ENCODE data around the gene ANKK1.

Gene ANKK1

GRCh38 chr11:113417428-113417827, 29.8 kb downstream of the ANKK1 start:
- H3K27me3 ChIP-seq (ENCODE audit: insufficient read depth, insufficient read length) = no peaks in the 10 kb centered on the region
- H3K4me3 ChIP-seq (ENCODE audit: insufficient read length, low read depth) = no peak overlapping the region
- no peaks in the 10 kb centered on the region for H3K4me1 ChIP-seq (ENCODE audit: insufficient read depth, insufficient read length)
- H3K9me3 ChIP-seq (ENCODE audit: insufficient read depth, low read length) = no peaks in the 10 kb centered on the region
- TF ChIP-seq ZNF274 (IDR thresholded peaks at IDR 0.05; ENCODE audit: low read depth, low read length) = no peak
- no peaks in the 10 kb centered on the region for H3K36me3 ChIP-seq (ENCODE audit: insufficient read depth, insufficient read length, low read length)
- no peak for DNase-seq (ENCODE audit: low read depth, low spot score)
- H3K9ac ChIP-seq (ENCODE audit: insufficient read length, low read depth) = no peak overlapping the region

DNA sequence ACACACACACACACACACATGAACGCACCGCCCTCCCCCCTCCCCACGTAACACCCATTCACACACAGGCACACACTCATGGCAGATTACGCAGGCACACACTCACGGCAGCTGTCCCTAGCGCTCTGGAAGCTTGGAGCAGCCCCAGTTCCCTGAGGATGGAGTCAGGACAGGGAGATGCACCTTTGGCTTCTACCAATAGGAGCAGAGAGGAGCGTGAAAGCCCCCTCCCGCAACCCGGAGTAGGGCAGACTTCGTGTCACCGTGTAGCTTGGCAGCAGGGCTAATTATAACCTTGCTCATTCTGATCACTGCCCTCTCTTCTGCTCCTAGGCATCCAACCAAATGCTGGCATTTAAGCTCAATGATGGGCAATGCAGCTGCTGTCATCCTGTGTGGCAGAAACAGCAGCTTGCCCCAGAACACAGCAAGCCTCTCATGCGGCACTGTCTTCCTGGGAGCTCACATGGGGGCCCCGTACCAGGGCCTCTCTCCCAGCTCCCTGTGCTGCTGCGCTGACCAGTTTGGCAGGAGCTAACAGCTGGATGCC, 31.9 kb downstream of the ANKK1 start:
- H3K36me3 ChIP-seq (ENCODE audit: insufficient read depth, insufficient read length, low read length) = no peaks in the 10 kb centered on the region
- DNase-seq (ENCODE audit: low read depth, low spot score) = no peak
- H3K9me3 ChIP-seq (ENCODE audit: insufficient read depth, low read length) = no peaks in the 10 kb centered on the region
- TF ChIP-seq ZNF274 (IDR thresholded peaks at IDR 0.05; ENCODE audit: low read depth, low read length) (no peak), YY1 (IDR thresholded peaks at IDR 0.05; ENCODE audit: insufficient read depth, insufficient read length) (no peak), SUZ12 (IDR thresholded peaks at IDR 0.05; ENCODE audit: extremely low read depth, insufficient read depth, insufficient read length) (no peak)
- no peak overlapping the region for H3K9ac ChIP-seq (ENCODE audit: insufficient read length, low read depth)
- H3K4me1 ChIP-seq (ENCODE audit: insufficient read depth, insufficient read length) = no peaks in the 10 kb centered on the region
- H3K27me3 ChIP-seq (ENCODE audit: insufficient read depth, insufficient read length) = no peaks in the 10 kb centered on the region
- no peak overlapping the region for H3K4me3 ChIP-seq (ENCODE audit: insufficient read length, low read depth)

DNA sequence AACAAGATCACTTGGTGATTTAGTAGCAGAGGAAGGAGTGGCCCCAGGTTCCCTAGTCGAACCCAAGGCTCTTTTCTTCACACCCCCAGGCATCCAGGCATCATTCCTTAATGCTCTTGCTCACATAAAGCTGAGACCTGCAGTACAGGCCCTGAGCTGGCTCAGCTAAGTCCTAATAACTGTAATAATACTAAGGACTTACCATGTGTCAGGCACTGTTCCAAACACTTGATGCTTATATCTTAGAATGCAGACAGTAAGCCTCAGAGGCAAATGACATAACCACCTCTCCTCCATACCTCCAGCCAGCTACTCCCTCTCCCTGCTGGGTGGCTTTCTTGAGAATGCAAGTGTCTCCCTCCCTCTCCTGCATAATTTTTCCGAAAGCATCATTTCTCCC, 33.2 kb downstream of the ANKK1 start:
- no peak for TF ChIP-seq SUZ12 (IDR thresholded peaks at IDR 0.05; ENCODE audit: extremely low read depth, insufficient read depth, insufficient read length)
- TF ChIP-seq YY1 (IDR thresholded peaks at IDR 0.05; ENCODE audit: insufficient read depth, insufficient read length) = no peak
- no peak for TF ChIP-seq ZNF274 (IDR thresholded peaks at IDR 0.05; ENCODE audit: low read depth, low read length)
- H3K36me3 ChIP-seq (ENCODE audit: insufficient read depth, insufficient read length, low read length) = no peaks in the 10 kb centered on the region
- H3K4me3 ChIP-seq (ENCODE audit: insufficient read length, low read depth) = no peak overlapping the region
- no peaks in the 10 kb centered on the region for H3K4me1 ChIP-seq (ENCODE audit: insufficient read depth, insufficient read length)
- H3K9ac ChIP-seq (ENCODE audit: insufficient read length, low read depth) = no peak overlapping the region
- no peak for DNase-seq (ENCODE audit: low read depth, low spot score)
- no peaks in the 10 kb centered on the region for H3K27me3 ChIP-seq (ENCODE audit: insufficient read depth, insufficient read length)
- H3K9me3 ChIP-seq (ENCODE audit: insufficient read depth, low read length) = no peaks in the 10 kb centered on the region

- Histone ChIP-seq H3K9me3 (ENCODE audit: insufficient read depth, low read length) (no peaks in the 10 kb centered on the region), H3K4me3 (ENCODE audit: insufficient read length, low read depth) (no peak overlapping the region), H3K4me1 (ENCODE audit: insufficient read depth, insufficient read length) (no peaks in the 10 kb centered on the region), H3K9ac (ENCODE audit: insufficient read length, low read depth) (no peak overlapping the region), H3K27me3 (ENCODE audit: insufficient read depth, insufficient read length) (no peaks in the 10 kb centered on the region), H3K36me3 (ENCODE audit: insufficient read depth, insufficient read length, low read length) (no peaks in the 10 kb centered on the region)
- TF ChIP-seq SUZ12 (IDR thresholded peaks at IDR 0.05; ENCODE audit: extremely low read depth, insufficient read depth, insufficient read length) = no peak
- no peak for TF ChIP-seq YY1 (IDR thresholded peaks at IDR 0.05; ENCODE audit: insufficient read depth, insufficient read length)
- no peak for TF ChIP-seq ZNF274 (IDR thresholded peaks at IDR 0.05; ENCODE audit: low read depth, low read length)
- DNase-seq (ENCODE audit: low read depth, low spot score) = no peak
Measured at GRCh38 chr11:113426686-113427085, 39.1 kb downstream of the ANKK1 start.

DNA sequence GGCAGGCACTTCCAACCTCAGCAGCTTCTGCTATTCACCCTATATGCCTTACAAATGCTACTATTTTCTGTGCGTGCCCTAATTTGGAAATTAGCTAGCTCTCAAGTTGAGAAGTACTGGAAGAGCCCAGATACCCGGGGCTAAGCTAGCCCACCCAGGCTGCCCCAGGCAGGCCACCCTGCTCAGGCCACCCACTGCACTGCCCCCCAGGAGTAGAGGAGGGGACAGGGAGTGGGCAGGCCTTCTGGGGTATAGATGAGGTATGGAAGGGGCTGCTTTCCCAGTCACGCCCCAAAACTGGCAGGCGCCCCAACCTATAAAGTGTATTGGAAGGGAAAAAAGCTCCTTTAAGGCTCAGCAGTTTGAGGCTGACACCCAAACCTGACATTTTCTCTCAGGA, 44.2 kb downstream of the ANKK1 start:
- DNase-seq (ENCODE audit: low read depth, low spot score) = no peak
- Histone ChIP-seq H3K9ac (ENCODE audit: insufficient read length, low read depth) (no peak overlapping the region), H3K9me3 (ENCODE audit: insufficient read depth, low read length) (no peaks in the 10 kb centered on the region), H3K36me3 (ENCODE audit: insufficient read depth, insufficient read length, low read length) (no peaks in the 10 kb centered on the region), H3K4me3 (ENCODE audit: insufficient read length, low read depth) (no peak overlapping the region), H3K27me3 (ENCODE audit: insufficient read depth, insufficient read length) (no peaks in the 10 kb centered on the region), H3K4me1 (ENCODE audit: insufficient read depth, insufficient read length) (peaks cover 2% of the 10 kb centered on the region)
- no peak for TF ChIP-seq ZNF274 (IDR thresholded peaks at IDR 0.05; ENCODE audit: low read depth, low read length)
- TF ChIP-seq YY1 (IDR thresholded peaks at IDR 0.05; ENCODE audit: insufficient read depth, insufficient read length) = no peak
- no peak for TF ChIP-seq SUZ12 (IDR thresholded peaks at IDR 0.05; ENCODE audit: extremely low read depth, insufficient read depth, insufficient read length)

- TF ChIP-seq YY1 (IDR thresholded peaks at IDR 0.05; ENCODE audit: insufficient read depth, insufficient read length) (no peak), SUZ12 (IDR thresholded peaks at IDR 0.05; ENCODE audit: extremely low read depth, insufficient read depth, insufficient read length) (no peak), ZNF274 (IDR thresholded peaks at IDR 0.05; ENCODE audit: low read depth, low read length) (no peak)
- Histone ChIP-seq H3K36me3 (ENCODE audit: insufficient read depth, insufficient read length, low read length) (no peaks in the 10 kb centered on the region), H3K9me3 (ENCODE audit: insufficient read depth, low read length) (no peaks in the 10 kb centered on the region), H3K4me3 (ENCODE audit: insufficient read length, low read depth) (no peak overlapping the region), H3K4me1 (ENCODE audit: insufficient read depth, insufficient read length) (peaks cover 2% of the 10 kb centered on the region), H3K9ac (ENCODE audit: insufficient read length, low read depth) (no peak overlapping the region), H3K27me3 (ENCODE audit: insufficient read depth, insufficient read length) (no peaks in the 10 kb centered on the region)
- no peak for DNase-seq (ENCODE audit: low read depth, low spot score)
Measured at GRCh38 chr11:113435190-113435968, 47.8 kb downstream of the ANKK1 start.

- no peak overlapping the region for H3K4me3 ChIP-seq (ENCODE audit: insufficient read length, low read depth)
- H3K27me3 ChIP-seq (ENCODE audit: insufficient read depth, insufficient read length) = no peaks in the 10 kb centered on the region
- no peak for DNase-seq (ENCODE audit: low read depth, low spot score)
- peaks cover 2% of the 10 kb centered on the region for H3K4me1 ChIP-seq (ENCODE audit: insufficient read depth, insufficient read length)
- no peaks in the 10 kb centered on the region for H3K9me3 ChIP-seq (ENCODE audit: insufficient read depth, low read length)
- H3K36me3 ChIP-seq (ENCODE audit: insufficient read depth, insufficient read length, low read length) = no peaks in the 10 kb centered on the region
- TF ChIP-seq YY1 (IDR thresholded peaks at IDR 0.05; ENCODE audit: insufficient read depth, insufficient read length) = no peak
- TF ChIP-seq SUZ12 (IDR thresholded peaks at IDR 0.05; ENCODE audit: extremely low read depth, insufficient read depth, insufficient read length) = no peak
- TF ChIP-seq ZNF274 (IDR thresholded peaks at IDR 0.05; ENCODE audit: low read depth, low read length) = no peak
- H3K9ac ChIP-seq (ENCODE audit: insufficient read length, low read depth) = no peak overlapping the region
Measured at GRCh38 chr11:113436672-113437252, 49.2 kb downstream of the ANKK1 start.
